IMR-90 (cell line): Measurements from ENCODE around the gene TRAF3IP3.

Experiments used
- CEBPB ChIP-seq: IDR thresholded peaks from 2 replicates; pipeline ENCODE4 v1.6.1; 2012; ENCODE audit warnings: low read depth, low read length, improper control_type of control experiment
- CTCF ChIP-seq: conservative IDR thresholded peaks from 2 replicates; pipeline ENCODE4 v1.5.1; 2012; ENCODE audit warnings: mild to moderate bottlenecking, low read depth, low read length, improper control_type of control experiment
- POLR2A ChIP-seq: IDR thresholded peaks from 2 replicates; pipeline ENCODE4 v1.6.1; 2012; ENCODE audit warnings: mild to moderate bottlenecking, low read depth, low read length

DNA sequence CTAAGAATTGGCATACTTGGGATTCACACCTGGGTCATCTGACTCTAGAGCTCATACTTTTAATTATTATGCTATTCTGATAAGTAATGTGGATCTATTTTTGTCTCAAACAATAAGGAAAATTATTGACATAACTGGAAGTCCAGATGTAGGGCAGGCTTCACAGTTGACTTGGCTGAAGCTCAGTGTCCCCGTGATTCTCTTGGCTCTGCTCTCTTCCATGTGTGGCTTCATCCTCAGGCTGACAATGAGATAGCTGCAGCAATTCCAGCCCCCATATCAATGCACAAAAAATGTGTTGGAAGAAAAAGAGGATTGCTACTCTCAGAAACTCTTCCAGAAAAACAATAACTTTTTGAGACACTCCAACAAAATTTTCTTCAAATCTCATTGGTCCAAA is 27.4 kb upstream of the TRAF3IP3 start:
- TF ChIP-seq POLR2A (no peak), CTCF (no peak), CEBPB (no peak)
